ENCODE results near the gene DLL3. TPM values are rescaled to one million over a fixed set of nuclear protein-coding genes. Genes with fewer than 3 reads are reported as not detected.
A peak's percentile ranks its signal among the peaks of the same experiment; 100 is the strongest.

Gene DLL3
- total and polyA plus RNA-seq, 9 of the 15 experiments (the other 6 are each of a cell fraction or from before 2014, with no cell fraction given), result 0.80 to 6.3 (median 1.2) TPM

- no peaks in the 10 kb centered on the region for H3K27me3 ChIP-seq (ENCODE audit: control insufficient read depth in 2 of 2, insufficient read depth in 2 of 2, low read length in 2 of 2)
- CTCF ChIA-PET (ENCODE audit: low intra/inter-chr PET ratio), result no interaction called here
- H4K20me1 ChIP-seq (replicated peaks; ENCODE audit: control insufficient read depth, insufficient read depth, low read length), result no peaks in the 10 kb centered on the region
- peaks cover 12 to 35% of the 10 kb centered on the region in 2 experiments for H3K4me1 ChIP-seq (replicated peaks in 1 of 2; ENCODE audit: control insufficient read depth in 2 of 2, insufficient read depth in 2 of 2, low read length in 2 of 2)
- H3K9me3 ChIP-seq (replicated peaks; ENCODE audit: control insufficient read depth, insufficient read depth, low read depth, low read length), result no peaks in the 10 kb centered on the region
- H3K27ac ChIP-seq (ENCODE audit: extremely low read depth, low read depth, low read length), result no peak overlapping the region
- POLR2A ChIA-PET, result interaction anchor here (1.0 to 1.9 kb wide), 2 partner anchors 26 kb away, joined by 3 to 4 read pairs; partner anchors contain the start of genes EID2B and TIMM50
- H3K4me3 ChIP-seq, result peak overlapping the region; percentile 52
- H3K36me3 ChIP-seq (ENCODE audit: control insufficient read depth, insufficient read depth, low read length), result no peaks in the 10 kb centered on the region
- no peaks in the 10 kb centered on the region for H3K9me1 ChIP-seq (ENCODE audit: control insufficient read depth, insufficient read depth, low read length)
- no peak for ATAC-seq
- H3K9ac ChIP-seq (ENCODE audit: insufficient read depth in 1 of 2, low read depth in 2 of 2, low read length in 2 of 2), result peak overlapping the region; percentile 24 to 93; a peak in 3 of 4 replicates
- BruUV-seq (replicated peaks), result no TSS peak
- peak overlapping the region; percentile 91 for H2AFZ ChIP-seq (ENCODE audit: low read depth, low read length)
- intact Hi-C loops (cut with micrococcal nuclease), result no loop called here
- H3K4me2 ChIP-seq (ENCODE audit: insufficient read depth, low read length), result peak overlapping the region; percentile 85
- no peak for DNase-seq (ENCODE audit: extremely low read depth in 1 of 4, low spot score in 3 of 4)
- in situ Hi-C loops (cut with MboI), result no loop called here
- WGBS (ENCODE audit: insufficient coverage, low coverage, missing lambda C conversion rate), result 32% methylated on average over 6 of the region's 7 CpGs
- H3K79me2 ChIP-seq (ENCODE audit: control insufficient read depth, insufficient read depth, low read length), result no peaks in the 10 kb centered on the region
- FAIRE-seq, result no peak
- TF ChIP-seq ZNF512 (tag; IDR thresholded peaks at IDR 0.05), result peak; percentile 71
- no peak for TF ChIP-seq ATF7 (IDR thresholded peaks at IDR 0.05)
- TF ChIP-seq FOXJ2 (tag; IDR thresholded peaks at IDR 0.05), result no peak
- TF ChIP-seq ZNF699 (CRISPR knock-in tag; IDR thresholded peaks at IDR 0.05; ENCODE audit: insufficient replicate concordance), result no peak
- no peak for TF ChIP-seq MITF (IDR thresholded peaks at IDR 0.05)
- 0 out of 2 replicates have a peak, but pooled peaks have one; percentile 9 for TF ChIP-seq ETS1 (conservative IDR thresholded peaks at IDR 0.05; ENCODE audit: control insufficient read depth, low read depth, low read length)
- no peak for TF ChIP-seq CREB3L1 (IDR thresholded peaks at IDR 0.05; ENCODE audit: borderline replicate concordance, low read depth)
- TF ChIP-seq RAD21 (CRISPR knock-in tag; conservative IDR thresholded peaks at IDR 0.05 in 1 of 2, IDR thresholded peaks at IDR 0.05 in 1 of 2), result no peak
- TF ChIP-seq E2F1 (CRISPR knock-in tag; IDR thresholded peaks at IDR 0.05), result 0 out of 2 replicates have a peak, but pooled peaks have one; percentile 54
- no peak for TF ChIP-seq TGIF2 (CRISPR knock-in tag; IDR thresholded peaks at IDR 0.05)
These were observed 7.8 kb downstream of the DLL3 start for GRCh38 chr19:39506598-39506943.

All from K562 (cell line).